C4-2B (cell line): Measurements from ENCODE around the gene SLC6A1.

Experiments used
- H3K27ac ChIP-seq: fragments of 450-650 bp; 2 replicates; pipeline ENCODE4 v1.5.1; 2017
- ZFX ChIP-seq: fragments of 450-650 bp; IDR thresholded peaks from 2 replicates; pipeline ENCODE4 v1.6.1; 2017
- TF ChIP-seq, protein P1 (sequence below): fragments of 450-650 bp; conservative IDR thresholded peaks from 2 replicates; pipeline ENCODE4 v1.5.1; 2017; ENCODE audit warnings: mild to moderate bottlenecking

SLC6A1 gene

DNA sequence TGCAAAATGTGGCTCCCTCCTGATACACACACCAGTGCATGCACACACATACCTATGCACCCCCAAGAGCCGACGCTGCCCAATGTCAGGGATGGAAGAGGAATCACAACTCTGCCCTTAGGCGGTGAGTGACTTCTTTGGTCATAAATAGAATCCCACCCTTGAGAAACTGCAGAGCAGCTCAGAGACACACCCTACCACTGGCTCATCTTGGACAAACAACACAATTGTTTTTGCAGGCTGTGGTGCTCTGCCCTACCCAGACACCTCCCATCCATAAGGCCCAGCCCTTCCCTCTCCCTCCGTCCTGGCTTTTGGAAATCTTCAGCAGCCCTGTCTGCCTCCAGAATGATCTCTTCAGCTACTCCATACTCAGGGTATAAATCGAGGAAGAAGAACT, 87.9 kb downstream of the SLC6A1 start:
- no peak overlapping the region for H3K27ac ChIP-seq
- TF ChIP-seq, protein P1, sequence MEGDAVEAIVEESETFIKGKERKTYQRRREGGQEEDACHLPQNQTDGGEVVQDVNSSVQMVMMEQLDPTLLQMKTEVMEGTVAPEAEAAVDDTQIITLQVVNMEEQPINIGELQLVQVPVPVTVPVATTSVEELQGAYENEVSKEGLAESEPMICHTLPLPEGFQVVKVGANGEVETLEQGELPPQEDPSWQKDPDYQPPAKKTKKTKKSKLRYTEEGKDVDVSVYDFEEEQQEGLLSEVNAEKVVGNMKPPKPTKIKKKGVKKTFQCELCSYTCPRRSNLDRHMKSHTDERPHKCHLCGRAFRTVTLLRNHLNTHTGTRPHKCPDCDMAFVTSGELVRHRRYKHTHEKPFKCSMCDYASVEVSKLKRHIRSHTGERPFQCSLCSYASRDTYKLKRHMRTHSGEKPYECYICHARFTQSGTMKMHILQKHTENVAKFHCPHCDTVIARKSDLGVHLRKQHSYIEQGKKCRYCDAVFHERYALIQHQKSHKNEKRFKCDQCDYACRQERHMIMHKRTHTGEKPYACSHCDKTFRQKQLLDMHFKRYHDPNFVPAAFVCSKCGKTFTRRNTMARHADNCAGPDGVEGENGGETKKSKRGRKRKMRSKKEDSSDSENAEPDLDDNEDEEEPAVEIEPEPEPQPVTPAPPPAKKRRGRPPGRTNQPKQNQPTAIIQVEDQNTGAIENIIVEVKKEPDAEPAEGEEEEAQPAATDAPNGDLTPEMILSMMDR: no peak
- TF ChIP-seq ZFX: no peak

DNA sequence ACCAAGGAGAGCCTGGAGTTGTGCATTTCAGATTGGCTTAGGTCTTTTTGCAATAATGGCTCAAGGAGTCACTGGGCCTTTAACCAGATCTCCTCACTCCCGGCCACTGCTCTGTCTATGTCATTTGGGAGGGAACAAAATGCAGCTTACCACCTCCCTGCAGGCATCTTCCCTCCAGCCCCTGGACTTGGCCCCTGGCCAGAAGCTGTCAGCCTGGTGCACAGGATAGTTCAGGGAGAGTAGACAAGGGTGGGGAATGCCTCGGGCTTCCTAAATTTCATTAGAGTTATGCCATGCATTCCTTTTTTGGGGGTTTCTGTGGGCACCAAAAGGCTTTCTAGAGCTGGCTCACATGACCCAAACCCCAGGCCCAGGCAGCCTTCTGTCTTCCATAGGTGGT, 91.5 kb downstream of the SLC6A1 start:
- no peak overlapping the region for H3K27ac ChIP-seq
- TF ChIP-seq, protein P1: no peak

DNA sequence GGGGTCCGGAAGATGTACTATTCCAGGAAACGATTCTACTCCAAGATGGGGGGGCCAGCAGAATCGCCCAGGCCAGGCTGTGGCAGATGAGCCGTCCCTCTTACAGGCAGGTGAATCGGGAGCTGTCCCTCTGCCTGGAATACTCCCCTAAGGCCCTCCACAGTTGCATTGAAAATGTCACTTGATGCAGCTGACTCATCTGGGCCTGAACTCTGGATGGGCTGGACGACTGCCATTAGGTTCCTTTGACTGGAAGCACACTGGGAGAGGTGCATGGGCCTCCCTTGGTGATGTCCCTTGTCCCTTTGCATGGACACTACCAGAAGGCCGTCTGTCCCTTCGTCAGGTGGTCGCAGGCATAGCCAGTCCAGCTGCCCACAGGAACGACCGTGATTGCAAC, 92.1 kb downstream of the SLC6A1 start:
- TF ChIP-seq, protein P1: no peak
- no peak for TF ChIP-seq ZFX
- H3K27ac ChIP-seq: no peak overlapping the region

DNA sequence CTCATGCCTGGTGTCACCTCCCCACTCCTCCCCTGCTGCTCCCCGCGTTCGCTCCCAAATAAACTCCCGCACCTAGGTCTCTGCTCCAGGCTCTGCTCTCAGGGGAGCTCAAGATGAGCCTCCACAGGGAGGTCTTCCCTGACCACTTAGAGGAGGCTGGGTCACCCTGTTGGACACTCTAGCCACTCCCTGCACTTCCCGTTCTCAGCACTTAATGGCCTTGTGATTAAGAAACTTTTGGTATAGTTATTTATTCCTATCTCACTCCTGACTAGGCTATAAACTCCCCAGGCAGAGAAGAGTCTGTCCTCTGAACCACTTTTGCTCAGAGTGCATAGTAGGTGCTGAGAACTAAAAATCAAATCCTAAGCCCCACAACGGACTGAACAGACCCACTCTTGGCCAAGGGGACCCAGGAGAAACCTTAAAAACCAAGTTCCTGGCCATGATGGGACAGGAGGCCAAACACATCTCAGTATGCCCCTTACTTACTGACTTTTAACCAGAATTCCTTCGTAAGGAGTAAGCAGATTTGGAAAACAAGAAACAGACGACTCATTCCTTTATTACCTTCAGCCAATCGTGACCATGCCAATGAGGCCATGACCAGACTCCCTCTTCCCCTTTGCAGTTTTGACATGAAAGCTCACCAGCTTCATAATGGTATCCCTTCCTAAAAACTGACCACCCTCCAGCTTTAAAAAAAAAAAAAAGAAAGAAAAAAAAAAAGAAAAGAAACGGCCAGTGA, 92.7 kb downstream of the SLC6A1 start:
- TF ChIP-seq ZFX: no peak
- TF ChIP-seq, protein P1: no peak

DNA sequence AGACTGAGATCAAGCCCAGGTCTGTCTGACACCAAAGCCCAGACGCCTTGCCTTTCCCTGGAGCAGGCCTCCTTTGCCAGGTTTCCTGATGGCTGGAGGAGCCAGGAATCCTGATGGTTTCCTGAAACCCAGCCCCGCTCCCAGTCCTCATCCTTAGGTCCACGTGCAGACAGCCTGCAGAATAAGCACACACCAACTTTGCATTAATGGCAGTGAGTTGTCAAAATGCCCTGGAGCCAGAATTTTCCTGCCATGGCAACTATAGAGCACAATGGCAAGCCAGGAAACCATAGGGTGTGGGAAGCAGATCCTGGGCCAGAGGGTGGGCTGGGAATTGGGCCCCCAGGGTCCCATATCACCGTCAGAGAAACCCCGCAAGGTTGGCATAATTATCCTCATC, 94.3 kb downstream of the SLC6A1 start:
- no peak overlapping the region for H3K27ac ChIP-seq
- TF ChIP-seq ZFX: no peak
- TF ChIP-seq, protein P1: no peak

More for the DNA sequence above, 92.7 kb downstream of the SLC6A1 start:
- no peak overlapping the region for H3K27ac ChIP-seq

DNA sequence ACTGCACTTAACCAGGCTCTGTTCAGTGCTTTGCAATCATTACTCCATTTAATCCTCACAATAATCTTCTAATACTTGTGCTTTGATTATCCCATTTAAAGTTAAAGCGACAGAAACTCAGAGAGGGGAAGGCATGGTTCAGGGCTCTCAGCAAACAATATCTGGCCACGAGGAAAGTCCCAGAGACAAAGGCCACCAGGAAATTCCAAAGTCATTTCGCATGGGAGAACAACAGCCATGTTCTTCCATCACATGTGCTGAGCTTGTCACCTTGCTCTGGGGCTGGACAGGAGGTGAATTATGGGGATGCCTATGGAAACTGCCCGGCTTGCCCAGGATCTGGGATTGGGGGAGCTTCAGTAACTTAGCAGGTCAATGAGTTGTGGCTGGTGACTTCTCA, 95.5 kb downstream of the SLC6A1 start:
- TF ChIP-seq ZFX: no peak
- TF ChIP-seq, protein P1: no peak
- no peak overlapping the region for H3K27ac ChIP-seq

DNA sequence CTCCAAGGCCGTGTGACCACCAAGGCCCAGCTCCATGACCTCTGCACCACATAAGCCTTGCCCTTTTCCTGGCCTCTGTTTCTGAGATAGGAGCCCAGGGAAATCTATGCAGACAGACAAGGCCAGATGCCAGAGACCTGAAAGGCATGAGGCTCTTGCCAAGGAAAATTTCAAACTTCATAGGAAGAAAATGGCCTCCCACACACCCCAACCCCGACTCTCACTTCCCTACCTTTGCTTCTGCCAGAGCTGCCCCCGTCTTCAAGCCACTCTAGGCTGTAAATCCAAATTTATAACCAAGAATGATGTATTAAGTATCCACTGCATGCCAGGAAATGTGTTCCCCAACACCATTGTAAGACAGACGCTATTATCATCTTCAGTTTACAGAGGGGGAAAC, 96.3 kb downstream of the SLC6A1 start:
- TF ChIP-seq, protein P1: no peak
- TF ChIP-seq ZFX: no peak
- H3K27ac ChIP-seq: no peak overlapping the region
